HG03558 (cell line): Measurements from ENCODE around the gene ANXA11.

ENCODE experiments used
- ATAC-seq: cut with Tn5 transposase; IDR thresholded peaks from one replicate; pipeline ENCODE4 v1.9.1; 2021; ENCODE audit warnings: moderate number of reproducible peaks; ENCODE audit not compliant: unreplicated experiment; ENCODE audit errors: extremely low read depth

Gene ANXA11

DNA sequence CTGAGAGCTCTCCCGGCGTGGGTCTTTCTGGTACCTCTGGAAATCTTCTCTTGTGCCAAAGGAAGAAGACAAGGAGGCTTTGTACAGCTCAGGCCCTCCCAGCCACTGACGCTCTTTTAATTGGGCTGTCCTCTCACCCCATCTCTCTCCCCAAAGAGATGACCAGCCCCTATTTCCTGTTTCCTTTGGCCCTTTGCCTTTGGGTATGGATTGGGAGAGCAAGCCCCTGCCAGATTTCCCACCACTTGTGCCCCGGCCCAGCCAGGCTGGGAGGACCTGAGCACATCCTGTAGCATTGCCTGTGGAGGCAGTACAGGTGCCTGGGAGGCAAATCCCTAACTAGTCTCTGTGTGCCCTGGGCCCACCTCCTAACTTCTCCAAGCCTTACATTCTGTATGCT lies 78.5 kb downstream of the ANXA11 start:
- ATAC-seq: no peak

- no peak for ATAC-seq
These were observed 82.6 kb downstream of the ANXA11 start for GRCh38 chr10:80122746-80123145.

DNA sequence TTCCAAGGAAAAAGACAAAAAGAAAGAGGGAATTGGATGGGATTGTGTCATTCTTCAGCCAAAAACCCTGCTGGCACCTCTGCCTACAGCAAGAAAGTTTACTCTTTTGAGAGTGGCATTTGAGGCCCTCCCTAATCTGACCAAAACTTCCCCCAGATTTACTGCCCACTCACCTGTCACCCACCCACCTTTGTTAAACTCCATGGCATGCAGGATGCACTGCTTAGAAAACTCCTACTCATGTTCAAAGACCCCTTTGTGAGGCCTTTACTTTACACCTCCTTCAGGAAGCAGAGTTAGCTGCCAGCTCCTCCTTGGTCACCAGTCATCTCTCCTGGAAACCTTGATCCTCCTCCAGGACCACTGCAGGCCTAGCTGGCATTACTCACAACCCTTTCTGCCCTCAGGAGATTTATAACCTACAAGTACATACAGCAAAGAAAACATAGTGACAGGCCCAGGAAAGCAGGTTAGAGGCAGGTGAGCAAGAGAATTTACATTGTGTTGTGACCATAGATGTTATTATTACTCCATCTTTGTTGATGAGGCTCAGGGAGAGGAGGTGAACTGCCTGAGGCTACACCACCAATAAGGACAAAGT lies 83.1 kb downstream of the ANXA11 start:
- ATAC-seq: no peak

GRCh38 chr10:80118669-80119068 lies 86.7 kb downstream of the ANXA11 start:
- no peak for ATAC-seq

- no peak for ATAC-seq
These were observed 94.4 kb downstream of the ANXA11 start for GRCh38 chr10:80110986-80111385.

GRCh38 chr10:80108576-80109239 lies 96.6 kb downstream of the ANXA11 start:
- no peak for ATAC-seq

DNA sequence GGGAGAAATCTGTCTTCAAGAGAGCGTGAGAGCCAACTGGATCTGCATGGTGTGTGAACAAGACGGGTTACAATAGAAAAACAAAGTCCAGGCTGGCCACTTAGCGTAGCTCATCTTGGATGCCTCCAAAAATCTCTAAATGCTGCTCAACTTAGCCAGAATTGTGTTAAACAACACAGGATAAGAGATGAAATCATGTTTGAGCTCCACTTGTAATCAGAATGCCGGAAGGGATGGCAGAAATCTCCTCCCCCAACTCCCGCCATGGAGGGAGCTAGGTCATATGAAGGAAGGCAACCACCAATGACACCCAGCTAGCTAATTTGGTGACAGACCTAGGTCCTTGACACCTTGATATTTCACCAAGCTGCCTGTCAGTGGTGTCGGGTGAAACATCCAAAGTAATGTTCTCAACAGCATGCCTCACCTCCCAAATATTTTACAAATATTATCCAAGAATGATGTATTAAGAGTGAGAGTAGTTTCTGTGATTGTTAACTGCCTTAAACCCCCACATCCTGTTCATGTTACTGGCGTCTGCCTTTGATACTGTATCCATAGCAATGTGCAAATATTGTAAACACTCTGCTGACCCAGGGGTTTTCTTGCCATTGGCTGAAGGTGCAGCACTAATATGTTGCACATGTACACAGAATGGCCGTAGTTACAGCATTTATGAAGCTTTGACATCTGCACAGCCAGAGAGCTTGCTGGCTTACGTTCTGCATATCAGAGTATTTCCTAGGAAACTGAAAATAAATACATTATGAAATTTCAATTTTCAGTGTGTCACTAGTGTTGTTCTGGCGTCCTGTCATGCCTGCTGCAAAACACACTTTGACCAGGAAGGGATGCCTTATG lies 101.0 kb downstream of the ANXA11 start:
- ATAC-seq: no peak
